ENCODE data around the gene ARHGEF12.

DNA sequence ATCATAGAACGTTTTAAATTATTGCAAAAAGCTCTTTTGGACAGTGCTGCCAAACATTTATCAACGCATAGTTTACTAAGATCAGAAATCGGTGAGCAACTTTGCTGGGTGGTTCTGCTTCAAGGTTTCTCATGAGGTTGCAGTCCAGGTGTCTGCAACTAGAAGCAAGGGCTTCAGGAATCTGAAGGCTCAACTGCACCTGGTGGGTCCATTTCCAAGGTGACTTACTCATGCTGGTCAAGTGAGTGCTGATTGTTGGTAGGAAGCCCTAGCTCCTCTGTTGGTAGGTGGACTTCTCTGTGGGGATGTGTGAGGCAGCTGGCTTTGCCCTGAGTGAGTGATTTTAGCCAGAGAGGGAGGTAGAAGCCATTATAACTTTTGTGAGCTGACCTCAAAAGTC, 22.5 kb downstream of the ARHGEF12 start:
- TF ChIP-seq, protein P1, sequence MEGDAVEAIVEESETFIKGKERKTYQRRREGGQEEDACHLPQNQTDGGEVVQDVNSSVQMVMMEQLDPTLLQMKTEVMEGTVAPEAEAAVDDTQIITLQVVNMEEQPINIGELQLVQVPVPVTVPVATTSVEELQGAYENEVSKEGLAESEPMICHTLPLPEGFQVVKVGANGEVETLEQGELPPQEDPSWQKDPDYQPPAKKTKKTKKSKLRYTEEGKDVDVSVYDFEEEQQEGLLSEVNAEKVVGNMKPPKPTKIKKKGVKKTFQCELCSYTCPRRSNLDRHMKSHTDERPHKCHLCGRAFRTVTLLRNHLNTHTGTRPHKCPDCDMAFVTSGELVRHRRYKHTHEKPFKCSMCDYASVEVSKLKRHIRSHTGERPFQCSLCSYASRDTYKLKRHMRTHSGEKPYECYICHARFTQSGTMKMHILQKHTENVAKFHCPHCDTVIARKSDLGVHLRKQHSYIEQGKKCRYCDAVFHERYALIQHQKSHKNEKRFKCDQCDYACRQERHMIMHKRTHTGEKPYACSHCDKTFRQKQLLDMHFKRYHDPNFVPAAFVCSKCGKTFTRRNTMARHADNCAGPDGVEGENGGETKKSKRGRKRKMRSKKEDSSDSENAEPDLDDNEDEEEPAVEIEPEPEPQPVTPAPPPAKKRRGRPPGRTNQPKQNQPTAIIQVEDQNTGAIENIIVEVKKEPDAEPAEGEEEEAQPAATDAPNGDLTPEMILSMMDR (IDR thresholded peaks at IDR 0.05): no peak
- TF ChIP-seq POLR2A (IDR thresholded peaks at IDR 0.05): no peak
